Liver (tissue), 3 donors: Measurements from ENCODE around the gene RABL3.

Experiments used
- GABPA ChIP-seq, 2 donors: IDR thresholded peaks in 1 of 2; conservative IDR thresholded peaks in 1 of 2; 2 replicates each; pipeline ENCODE4 v1.6.1; 2016; ENCODE audit warnings: antibody characterized with exemption in 2 of 2, mild to moderate bottlenecking in 1 of 2, moderate library complexity in 1 of 2
- JUND ChIP-seq, 2 donors: IDR thresholded peaks; 2 replicates each; pipeline ENCODE4 v1.6.1; 2016; ENCODE audit warnings: antibody characterized with exemption in 2 of 2
- RAD21 ChIP-seq, 2 donors: IDR thresholded peaks; 2 replicates each; pipeline ENCODE4 v1.6.1; 2016; ENCODE audit warnings: antibody characterized with exemption in 2 of 2, mild to moderate bottlenecking in 2 of 2
- SP1 ChIP-seq: IDR thresholded peaks from 2 replicates; pipeline ENCODE4 v1.6.1; 2018; ENCODE audit warnings: antibody characterized with exemption, mild to moderate bottlenecking
- TAF1 ChIP-seq: conservative IDR thresholded peaks from 2 replicates; pipeline ENCODE4 v1.6.1; 2016; ENCODE audit warnings: antibody characterized with exemption, mild to moderate bottlenecking
- YY1 ChIP-seq: IDR thresholded peaks from 2 replicates; pipeline ENCODE4 v1.6.1; 2016; ENCODE audit warnings: antibody characterized with exemption, mild to moderate bottlenecking
- TF ChIP-seq, protein P1 (sequence below): fragments of 150-350 bp; IDR thresholded peaks from 2 replicates; pipeline ENCODE4 v1.5.1; 2017; ENCODE audit warnings: improper control_type of control experiment, low read depth, low read length; ENCODE audit not compliant: missing input control
- TF ChIP-seq, protein P2 (sequence below): IDR thresholded peaks from 2 replicates; pipeline ENCODE4 v1.6.1; 2016; ENCODE audit warnings: antibody characterized with exemption
- TF ChIP-seq, protein P3 (sequence below): IDR thresholded peaks from 2 replicates; pipeline ENCODE4 v1.6.1; 2016; ENCODE audit warnings: antibody characterized with exemption, mild to moderate bottlenecking
- TF ChIP-seq, protein P4 (sequence below): IDR thresholded peaks from 2 replicates; pipeline ENCODE4 v1.6.1; 2016; ENCODE audit warnings: antibody characterized with exemption
- TF ChIP-seq, protein P5 (sequence below): IDR thresholded peaks from 2 replicates; pipeline ENCODE4 v1.6.1; 2016; ENCODE audit warnings: antibody characterized with exemption
- donor health status: healthy.
- donor health status: healthy.

DNA sequence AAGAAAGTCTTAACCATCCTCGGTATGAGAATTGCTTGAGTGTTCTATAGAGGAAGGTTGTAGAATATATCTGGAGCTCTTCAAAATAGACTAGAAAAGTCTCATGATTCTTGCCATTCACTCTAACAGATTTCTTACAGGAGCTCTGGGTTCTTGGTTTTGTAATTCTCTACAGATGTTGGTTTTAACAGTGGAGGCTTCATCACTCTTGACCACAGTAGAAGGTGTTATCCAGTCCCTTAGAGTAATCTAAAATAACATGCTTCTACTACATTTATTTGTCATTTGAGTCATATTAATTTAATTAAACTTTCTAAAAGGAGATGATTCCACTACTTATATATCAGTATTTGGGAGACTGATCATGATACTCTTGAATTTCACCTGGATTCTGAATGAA lies 9.9 kb upstream of the RABL3 start:
- TF ChIP-seq, protein P1, sequence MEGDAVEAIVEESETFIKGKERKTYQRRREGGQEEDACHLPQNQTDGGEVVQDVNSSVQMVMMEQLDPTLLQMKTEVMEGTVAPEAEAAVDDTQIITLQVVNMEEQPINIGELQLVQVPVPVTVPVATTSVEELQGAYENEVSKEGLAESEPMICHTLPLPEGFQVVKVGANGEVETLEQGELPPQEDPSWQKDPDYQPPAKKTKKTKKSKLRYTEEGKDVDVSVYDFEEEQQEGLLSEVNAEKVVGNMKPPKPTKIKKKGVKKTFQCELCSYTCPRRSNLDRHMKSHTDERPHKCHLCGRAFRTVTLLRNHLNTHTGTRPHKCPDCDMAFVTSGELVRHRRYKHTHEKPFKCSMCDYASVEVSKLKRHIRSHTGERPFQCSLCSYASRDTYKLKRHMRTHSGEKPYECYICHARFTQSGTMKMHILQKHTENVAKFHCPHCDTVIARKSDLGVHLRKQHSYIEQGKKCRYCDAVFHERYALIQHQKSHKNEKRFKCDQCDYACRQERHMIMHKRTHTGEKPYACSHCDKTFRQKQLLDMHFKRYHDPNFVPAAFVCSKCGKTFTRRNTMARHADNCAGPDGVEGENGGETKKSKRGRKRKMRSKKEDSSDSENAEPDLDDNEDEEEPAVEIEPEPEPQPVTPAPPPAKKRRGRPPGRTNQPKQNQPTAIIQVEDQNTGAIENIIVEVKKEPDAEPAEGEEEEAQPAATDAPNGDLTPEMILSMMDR, result no peak
- TF ChIP-seq TAF1 (no peak), GABPA (IDR thresholded peaks at IDR 0.05 in 1 of 2, conservative IDR thresholded peaks at IDR 0.05 in 1 of 2) (no peak), JUND (IDR thresholded peaks at IDR 0.05) (no peak), YY1 (no peak), SP1 (no peak), RAD21 (IDR thresholded peaks at IDR 0.05) (no peak)
- TF ChIP-seq, protein P2, sequence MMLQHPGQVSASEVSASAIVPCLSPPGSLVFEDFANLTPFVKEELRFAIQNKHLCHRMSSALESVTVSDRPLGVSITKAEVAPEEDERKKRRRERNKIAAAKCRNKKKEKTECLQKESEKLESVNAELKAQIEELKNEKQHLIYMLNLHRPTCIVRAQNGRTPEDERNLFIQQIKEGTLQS, result no peak
- TF ChIP-seq, protein P3, sequence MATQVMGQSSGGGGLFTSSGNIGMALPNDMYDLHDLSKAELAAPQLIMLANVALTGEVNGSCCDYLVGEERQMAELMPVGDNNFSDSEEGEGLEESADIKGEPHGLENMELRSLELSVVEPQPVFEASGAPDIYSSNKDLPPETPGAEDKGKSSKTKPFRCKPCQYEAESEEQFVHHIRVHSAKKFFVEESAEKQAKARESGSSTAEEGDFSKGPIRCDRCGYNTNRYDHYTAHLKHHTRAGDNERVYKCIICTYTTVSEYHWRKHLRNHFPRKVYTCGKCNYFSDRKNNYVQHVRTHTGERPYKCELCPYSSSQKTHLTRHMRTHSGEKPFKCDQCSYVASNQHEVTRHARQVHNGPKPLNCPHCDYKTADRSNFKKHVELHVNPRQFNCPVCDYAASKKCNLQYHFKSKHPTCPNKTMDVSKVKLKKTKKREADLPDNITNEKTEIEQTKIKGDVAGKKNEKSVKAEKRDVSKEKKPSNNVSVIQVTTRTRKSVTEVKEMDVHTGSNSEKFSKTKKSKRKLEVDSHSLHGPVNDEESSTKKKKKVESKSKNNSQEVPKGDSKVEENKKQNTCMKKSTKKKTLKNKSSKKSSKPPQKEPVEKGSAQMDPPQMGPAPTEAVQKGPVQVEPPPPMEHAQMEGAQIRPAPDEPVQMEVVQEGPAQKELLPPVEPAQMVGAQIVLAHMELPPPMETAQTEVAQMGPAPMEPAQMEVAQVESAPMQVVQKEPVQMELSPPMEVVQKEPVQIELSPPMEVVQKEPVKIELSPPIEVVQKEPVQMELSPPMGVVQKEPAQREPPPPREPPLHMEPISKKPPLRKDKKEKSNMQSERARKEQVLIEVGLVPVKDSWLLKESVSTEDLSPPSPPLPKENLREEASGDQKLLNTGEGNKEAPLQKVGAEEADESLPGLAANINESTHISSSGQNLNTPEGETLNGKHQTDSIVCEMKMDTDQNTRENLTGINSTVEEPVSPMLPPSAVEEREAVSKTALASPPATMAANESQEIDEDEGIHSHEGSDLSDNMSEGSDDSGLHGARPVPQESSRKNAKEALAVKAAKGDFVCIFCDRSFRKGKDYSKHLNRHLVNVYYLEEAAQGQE, result no peak
- TF ChIP-seq, protein P4, sequence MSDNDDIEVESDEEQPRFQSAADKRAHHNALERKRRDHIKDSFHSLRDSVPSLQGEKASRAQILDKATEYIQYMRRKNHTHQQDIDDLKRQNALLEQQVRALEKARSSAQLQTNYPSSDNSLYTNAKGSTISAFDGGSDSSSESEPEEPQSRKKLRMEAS, result no peak
- TF ChIP-seq, protein P5, sequence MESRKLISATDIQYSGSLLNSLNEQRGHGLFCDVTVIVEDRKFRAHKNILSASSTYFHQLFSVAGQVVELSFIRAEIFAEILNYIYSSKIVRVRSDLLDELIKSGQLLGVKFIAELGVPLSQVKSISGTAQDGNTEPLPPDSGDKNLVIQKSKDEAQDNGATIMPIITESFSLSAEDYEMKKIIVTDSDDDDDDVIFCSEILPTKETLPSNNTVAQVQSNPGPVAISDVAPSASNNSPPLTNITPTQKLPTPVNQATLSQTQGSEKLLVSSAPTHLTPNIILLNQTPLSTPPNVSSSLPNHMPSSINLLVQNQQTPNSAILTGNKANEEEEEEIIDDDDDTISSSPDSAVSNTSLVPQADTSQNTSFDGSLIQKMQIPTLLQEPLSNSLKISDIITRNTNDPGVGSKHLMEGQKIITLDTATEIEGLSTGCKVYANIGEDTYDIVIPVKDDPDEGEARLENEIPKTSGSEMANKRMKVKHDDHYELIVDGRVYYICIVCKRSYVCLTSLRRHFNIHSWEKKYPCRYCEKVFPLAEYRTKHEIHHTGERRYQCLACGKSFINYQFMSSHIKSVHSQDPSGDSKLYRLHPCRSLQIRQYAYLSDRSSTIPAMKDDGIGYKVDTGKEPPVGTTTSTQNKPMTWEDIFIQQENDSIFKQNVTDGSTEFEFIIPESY, result no peak
